Measurements from ENCODE around the gene PTPRE.

PTPRE gene

DNA sequence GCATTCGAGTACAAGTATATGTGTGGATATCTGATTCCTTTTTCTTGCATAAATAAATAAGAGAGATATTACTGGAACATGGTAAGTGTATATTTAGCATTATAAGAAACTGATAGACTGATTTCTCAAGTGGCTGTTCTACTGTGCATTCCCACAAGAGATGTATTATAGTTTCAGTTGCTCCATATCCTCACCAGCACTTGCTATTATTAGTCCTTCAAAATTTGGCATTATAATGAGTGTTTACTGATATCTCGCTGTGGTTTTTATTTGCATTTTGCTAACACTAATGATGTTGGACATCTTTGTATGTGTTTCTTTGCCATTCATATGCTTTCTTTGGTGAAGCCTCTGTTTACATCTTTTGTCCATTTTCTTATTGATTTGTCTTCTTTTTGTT, 9.7 kb upstream of the PTPRE start (continued):
- TF ChIP-seq, protein P1, sequence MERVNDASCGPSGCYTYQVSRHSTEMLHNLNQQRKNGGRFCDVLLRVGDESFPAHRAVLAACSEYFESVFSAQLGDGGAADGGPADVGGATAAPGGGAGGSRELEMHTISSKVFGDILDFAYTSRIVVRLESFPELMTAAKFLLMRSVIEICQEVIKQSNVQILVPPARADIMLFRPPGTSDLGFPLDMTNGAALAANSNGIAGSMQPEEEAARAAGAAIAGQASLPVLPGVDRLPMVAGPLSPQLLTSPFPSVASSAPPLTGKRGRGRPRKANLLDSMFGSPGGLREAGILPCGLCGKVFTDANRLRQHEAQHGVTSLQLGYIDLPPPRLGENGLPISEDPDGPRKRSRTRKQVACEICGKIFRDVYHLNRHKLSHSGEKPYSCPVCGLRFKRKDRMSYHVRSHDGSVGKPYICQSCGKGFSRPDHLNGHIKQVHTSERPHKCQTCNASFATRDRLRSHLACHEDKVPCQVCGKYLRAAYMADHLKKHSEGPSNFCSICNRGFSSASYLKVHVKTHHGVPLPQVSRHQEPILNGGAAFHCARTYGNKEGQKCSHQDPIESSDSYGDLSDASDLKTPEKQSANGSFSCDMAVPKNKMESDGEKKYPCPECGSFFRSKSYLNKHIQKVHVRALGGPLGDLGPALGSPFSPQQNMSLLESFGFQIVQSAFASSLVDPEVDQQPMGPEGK (CRISPR knock-in tag; IDR thresholded peaks at IDR 0.05; ENCODE audit: borderline replicate concordance), result no peak
- TF ChIP-seq ARNTL (CRISPR knock-in tag; IDR thresholded peaks at IDR 0.05; ENCODE audit: borderline replicate concordance, low read depth) (no peak), TOX (CRISPR knock-in tag; IDR thresholded peaks at IDR 0.05; ENCODE audit: borderline replicate concordance) (no peak), PPARA (CRISPR knock-in tag; IDR thresholded peaks at IDR 0.05; ENCODE audit: borderline replicate concordance) (no peak), ESRRG (CRISPR knock-in tag; IDR thresholded peaks at IDR 0.05) (no peak), OSR1 (CRISPR knock-in tag; IDR thresholded peaks at IDR 0.05) (no peak), ZFP3 (CRISPR knock-in tag; IDR thresholded peaks at IDR 0.05) (no peak), ZNF8 (CRISPR knock-in tag; IDR thresholded peaks at IDR 0.05) (no peak), BACH2 (CRISPR knock-in tag; IDR thresholded peaks at IDR 0.05; ENCODE audit: borderline replicate concordance) (no peak), ZNF565 (CRISPR knock-in tag; conservative IDR thresholded peaks at IDR 0.05; ENCODE audit: low read depth) (no peak)

DNA sequence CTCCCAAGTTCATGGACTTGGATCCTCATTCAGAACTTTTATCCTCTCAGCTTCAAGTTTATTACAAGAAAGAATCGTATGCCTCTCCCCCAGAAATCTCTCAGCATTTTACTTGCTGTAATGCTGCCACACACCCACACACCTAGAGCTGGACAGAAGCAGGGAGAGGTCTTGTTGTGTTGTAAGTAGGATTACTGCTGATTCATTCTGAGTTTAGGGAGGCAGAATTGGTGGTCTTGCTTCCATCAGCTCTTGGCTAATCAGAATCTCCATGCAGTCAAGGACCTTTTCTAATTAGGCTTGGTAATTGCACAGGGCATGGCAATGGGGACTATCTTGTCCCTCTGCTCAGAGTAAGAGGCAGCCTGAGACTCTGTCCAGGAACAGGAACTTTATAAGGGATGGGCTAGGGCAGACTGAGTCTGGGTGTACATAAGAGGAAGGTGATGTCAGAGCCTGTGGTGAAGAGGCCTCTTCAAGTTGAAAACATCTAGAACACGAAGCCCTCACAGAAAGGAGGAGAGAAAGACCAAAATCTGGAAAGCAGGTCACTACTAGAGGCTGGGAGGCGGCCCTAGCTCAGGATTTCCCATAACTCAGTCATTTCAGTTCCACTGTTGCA, 7.0 kb upstream of the PTPRE start:
- no peak for ATAC-seq
- TF ChIP-seq, protein P2, sequence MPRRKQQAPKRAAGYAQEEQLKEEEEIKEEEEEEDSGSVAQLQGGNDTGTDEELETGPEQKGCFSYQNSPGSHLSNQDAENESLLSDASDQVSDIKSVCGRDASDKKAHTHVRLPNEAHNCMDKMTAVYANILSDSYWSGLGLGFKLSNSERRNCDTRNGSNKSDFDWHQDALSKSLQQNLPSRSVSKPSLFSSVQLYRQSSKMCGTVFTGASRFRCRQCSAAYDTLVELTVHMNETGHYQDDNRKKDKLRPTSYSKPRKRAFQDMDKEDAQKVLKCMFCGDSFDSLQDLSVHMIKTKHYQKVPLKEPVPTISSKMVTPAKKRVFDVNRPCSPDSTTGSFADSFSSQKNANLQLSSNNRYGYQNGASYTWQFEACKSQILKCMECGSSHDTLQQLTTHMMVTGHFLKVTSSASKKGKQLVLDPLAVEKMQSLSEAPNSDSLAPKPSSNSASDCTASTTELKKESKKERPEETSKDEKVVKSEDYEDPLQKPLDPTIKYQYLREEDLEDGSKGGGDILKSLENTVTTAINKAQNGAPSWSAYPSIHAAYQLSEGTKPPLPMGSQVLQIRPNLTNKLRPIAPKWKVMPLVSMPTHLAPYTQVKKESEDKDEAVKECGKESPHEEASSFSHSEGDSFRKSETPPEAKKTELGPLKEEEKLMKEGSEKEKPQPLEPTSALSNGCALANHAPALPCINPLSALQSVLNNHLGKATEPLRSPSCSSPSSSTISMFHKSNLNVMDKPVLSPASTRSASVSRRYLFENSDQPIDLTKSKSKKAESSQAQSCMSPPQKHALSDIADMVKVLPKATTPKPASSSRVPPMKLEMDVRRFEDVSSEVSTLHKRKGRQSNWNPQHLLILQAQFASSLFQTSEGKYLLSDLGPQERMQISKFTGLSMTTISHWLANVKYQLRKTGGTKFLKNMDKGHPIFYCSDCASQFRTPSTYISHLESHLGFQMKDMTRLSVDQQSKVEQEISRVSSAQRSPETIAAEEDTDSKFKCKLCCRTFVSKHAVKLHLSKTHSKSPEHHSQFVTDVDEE (CRISPR knock-in tag; IDR thresholded peaks at IDR 0.05), result no peak
- no peak for TF ChIP-seq SNAI2 (CRISPR knock-in tag; IDR thresholded peaks at IDR 0.05)
- TF ChIP-seq ARNTL (CRISPR knock-in tag; IDR thresholded peaks at IDR 0.05; ENCODE audit: borderline replicate concordance, low read depth), result no peak
- TF ChIP-seq TCF4 (CRISPR knock-in tag; IDR thresholded peaks at IDR 0.05; ENCODE audit: borderline replicate concordance), result no peak
- TF ChIP-seq, protein P3, sequence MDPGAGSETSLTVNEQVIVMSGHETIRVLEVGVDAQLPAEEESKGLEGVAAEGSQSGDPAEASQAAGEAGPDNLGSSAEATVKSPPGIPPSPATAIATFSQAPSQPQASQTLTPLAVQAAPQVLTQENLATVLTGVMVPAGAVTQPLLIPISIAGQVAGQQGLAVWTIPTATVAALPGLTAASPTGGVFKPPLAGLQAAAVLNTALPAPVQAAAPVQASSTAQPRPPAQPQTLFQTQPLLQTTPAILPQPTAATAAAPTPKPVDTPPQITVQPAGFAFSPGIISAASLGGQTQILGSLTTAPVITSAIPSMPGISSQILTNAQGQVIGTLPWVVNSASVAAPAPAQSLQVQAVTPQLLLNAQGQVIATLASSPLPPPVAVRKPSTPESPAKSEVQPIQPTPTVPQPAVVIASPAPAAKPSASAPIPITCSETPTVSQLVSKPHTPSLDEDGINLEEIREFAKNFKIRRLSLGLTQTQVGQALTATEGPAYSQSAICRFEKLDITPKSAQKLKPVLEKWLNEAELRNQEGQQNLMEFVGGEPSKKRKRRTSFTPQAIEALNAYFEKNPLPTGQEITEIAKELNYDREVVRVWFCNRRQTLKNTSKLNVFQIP (CRISPR knock-in tag; IDR thresholded peaks at IDR 0.05; ENCODE audit: borderline replicate concordance, low read depth), result no peak
- TF ChIP-seq TOX (CRISPR knock-in tag; IDR thresholded peaks at IDR 0.05; ENCODE audit: borderline replicate concordance), result no peak

DNA sequence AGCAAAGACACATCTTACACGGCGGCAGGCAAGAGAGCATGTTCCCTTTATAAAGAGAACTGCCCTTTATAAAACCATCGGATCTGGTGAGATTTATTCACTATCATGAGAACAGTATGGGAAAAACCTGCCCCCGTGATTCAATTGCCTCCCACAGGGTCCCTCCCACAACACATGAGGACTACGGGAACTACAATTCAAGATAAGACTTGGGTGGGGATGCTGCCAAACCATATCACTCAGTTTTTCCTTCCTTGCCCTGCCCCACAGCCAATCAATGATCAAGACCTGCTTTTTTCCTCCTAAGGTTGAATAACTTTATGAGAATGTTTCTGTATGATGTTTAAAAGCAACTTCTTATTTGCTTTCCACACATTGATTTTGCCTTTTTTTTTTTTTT, 3.1 kb upstream of the PTPRE start:
- no peak for ATAC-seq
- TF ChIP-seq, protein P4, sequence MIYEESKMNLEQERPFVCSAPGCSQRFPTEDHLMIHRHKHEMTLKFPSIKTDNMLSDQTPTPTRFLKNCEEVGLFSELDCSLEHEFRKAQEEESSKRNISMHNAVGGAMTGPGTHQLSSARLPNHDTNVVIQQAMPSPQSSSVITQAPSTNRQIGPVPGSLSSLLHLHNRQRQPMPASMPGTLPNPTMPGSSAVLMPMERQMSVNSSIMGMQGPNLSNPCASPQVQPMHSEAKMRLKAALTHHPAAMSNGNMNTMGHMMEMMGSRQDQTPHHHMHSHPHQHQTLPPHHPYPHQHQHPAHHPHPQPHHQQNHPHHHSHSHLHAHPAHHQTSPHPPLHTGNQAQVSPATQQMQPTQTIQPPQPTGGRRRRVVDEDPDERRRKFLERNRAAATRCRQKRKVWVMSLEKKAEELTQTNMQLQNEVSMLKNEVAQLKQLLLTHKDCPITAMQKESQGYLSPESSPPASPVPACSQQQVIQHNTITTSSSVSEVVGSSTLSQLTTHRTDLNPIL (CRISPR knock-in tag; IDR thresholded peaks at IDR 0.05; ENCODE audit: low read depth), result no peak
- TF ChIP-seq, protein P2 (CRISPR knock-in tag; IDR thresholded peaks at IDR 0.05), result no peak
- TF ChIP-seq TCF4 (CRISPR knock-in tag; IDR thresholded peaks at IDR 0.05; ENCODE audit: borderline replicate concordance) (no peak), RARB (CRISPR knock-in tag; IDR thresholded peaks at IDR 0.05) (no peak), SNAI2 (CRISPR knock-in tag; IDR thresholded peaks at IDR 0.05) (no peak), ESRRG (CRISPR knock-in tag; IDR thresholded peaks at IDR 0.05) (no peak), CSDC2 (CRISPR knock-in tag; IDR thresholded peaks at IDR 0.05) (no peak)

Measured in SK-N-SH treated with all-trans-retinoic acid at 6 μM for 48 hours (cell line).